Trophoblast cell (in vitro differentiated cells and primary cell): ENCODE measurements around the gene CCDC154.
A peak's percentile ranks its signal among the peaks of the same experiment; 100 is the strongest.
"Not testable (repeated sequence)": the region's sequence is repeated elsewhere in the genome, so short reads cannot be mapped to it uniquely, and the experiment has no call there.

Experiments
- DNase-seq, 2 donors: peaks; one replicate each; pipeline ENCODE4 v3.0.0-alpha.2; 2016
- H2AFZ ChIP-seq: 2 replicates; pipeline ENCODE4 v1.6.1; 2013; ENCODE audit warnings: low read length, moderate library complexity, mild to moderate bottlenecking; ENCODE audit not compliant: insufficient read depth, poor library complexity
- H2AK5ac ChIP-seq: 2 replicates; pipeline ENCODE4 v1.6.1; 2013; ENCODE audit warnings: mild to moderate bottlenecking, low read length
- H2BK120ac ChIP-seq: 2 replicates; pipeline ENCODE4 v1.6.1; 2013; ENCODE audit warnings: low read length, mild to moderate bottlenecking, moderate library complexity; ENCODE audit not compliant: insufficient read depth, poor library complexity
- H2BK12ac ChIP-seq: 2 replicates; pipeline ENCODE4 v1.6.1; 2013; ENCODE audit warnings: mild to moderate bottlenecking, low read length, moderate library complexity
- H2BK5ac ChIP-seq: 2 replicates; pipeline ENCODE4 v1.6.1; 2013; ENCODE audit warnings: low read length, low read depth, moderate library complexity, mild to moderate bottlenecking; ENCODE audit not compliant: poor library complexity
- H3K14ac ChIP-seq: 2 replicates; pipeline ENCODE4 v1.6.1; 2013; ENCODE audit warnings: mild to moderate bottlenecking, low read length
- H3K18ac ChIP-seq: 2 replicates; pipeline ENCODE4 v1.6.1; 2013; ENCODE audit warnings: mild to moderate bottlenecking, low read length
- H3K23ac ChIP-seq: 2 replicates; pipeline ENCODE4 v1.6.1; 2013; ENCODE audit warnings: low read length
- H3K27ac ChIP-seq: 2 replicates; pipeline ENCODE4 v1.5.1; 2013; ENCODE audit warnings: low read depth, mild to moderate bottlenecking, inconsistent platforms, low read length, moderate library complexity
- H3K27me3 ChIP-seq: 2 replicates; pipeline ENCODE4 v1.6.1; 2013; ENCODE audit warnings: inconsistent platforms, mild to moderate bottlenecking, low read length, moderate library complexity; ENCODE audit not compliant: insufficient read depth
- H3K36me3 ChIP-seq, 2 experiments: 1 replicate in 1 of 2; 2 replicates in 1 of 2; pipeline ENCODE4 v1.6.1; 2013; ENCODE audit warnings: low read length in 2 of 2, mild to moderate bottlenecking in 2 of 2, moderate library complexity in 1 of 2; ENCODE audit not compliant: insufficient read depth in 2 of 2, control insufficient read depth in 1 of 2
- H3K4ac ChIP-seq: 2 replicates; pipeline ENCODE4 v1.6.1; 2013; ENCODE audit warnings: low read depth, mild to moderate bottlenecking, low read length, moderate library complexity
- H3K4me1 ChIP-seq, 2 experiments: 1 replicate in 1 of 2; 2 replicates in 1 of 2; pipeline ENCODE4 v1.6.1; 2013; ENCODE audit warnings: low read length in 2 of 2, mild to moderate bottlenecking in 2 of 2, moderate library complexity in 1 of 2; ENCODE audit not compliant: insufficient read depth in 2 of 2, control insufficient read depth in 1 of 2
- H3K4me2 ChIP-seq: 2 replicates; pipeline ENCODE4 v1.6.1; 2013; ENCODE audit warnings: inconsistent platforms, mild to moderate bottlenecking, low read length, moderate library complexity
- H3K4me3 ChIP-seq: 2 replicates; pipeline ENCODE4 v1.5.1; 2013; ENCODE audit warnings: mild to moderate bottlenecking, low read depth, low read length, inconsistent platforms
- H3K79me1 ChIP-seq: one replicate; pipeline ENCODE4 v1.6.1; 2013; ENCODE audit warnings: low read length
- H3K79me2 ChIP-seq: 2 replicates; pipeline ENCODE4 v1.6.1; 2013; ENCODE audit warnings: low read length, mild to moderate bottlenecking; ENCODE audit not compliant: control insufficient read depth, insufficient read depth, poor library complexity
- H3K9ac ChIP-seq: 2 replicates; pipeline ENCODE4 v1.6.1; 2013; ENCODE audit warnings: mild to moderate bottlenecking, low read length
- H3K9me3 ChIP-seq: 2 replicates; pipeline ENCODE4 v1.6.1; 2013; ENCODE audit warnings: low read depth, mild to moderate bottlenecking, control low read depth, inconsistent platforms, low read length; ENCODE audit not compliant: insufficient read depth
- H4K12ac ChIP-seq: 2 replicates; pipeline ENCODE4 v1.6.1; 2013; ENCODE audit warnings: low read depth, mild to moderate bottlenecking, low read length, moderate library complexity
- H4K8ac ChIP-seq: 2 replicates; pipeline ENCODE4 v1.6.1; 2013; ENCODE audit warnings: low read depth, mild to moderate bottlenecking, low read length, moderate library complexity
- H4K91ac ChIP-seq: one replicate; pipeline ENCODE4 v1.6.1; 2013; ENCODE audit warnings: low read depth, mild to moderate bottlenecking, low read length, moderate library complexity
- WGBS: extraction: QIAGEN DNeasy Blood & Tissue Kit; methylation state at CpG from one replicate; pipeline ENCODE4 v1.1.7; 2013; ENCODE audit warnings: missing lambda C conversion rate; ENCODE audit not compliant: insufficient read length, insufficient coverage; ENCODE audit errors: extremely low coverage; 5-methylcytosine and 5-hydroxymethylcytosine counted together

Gene CCDC154

DNA sequence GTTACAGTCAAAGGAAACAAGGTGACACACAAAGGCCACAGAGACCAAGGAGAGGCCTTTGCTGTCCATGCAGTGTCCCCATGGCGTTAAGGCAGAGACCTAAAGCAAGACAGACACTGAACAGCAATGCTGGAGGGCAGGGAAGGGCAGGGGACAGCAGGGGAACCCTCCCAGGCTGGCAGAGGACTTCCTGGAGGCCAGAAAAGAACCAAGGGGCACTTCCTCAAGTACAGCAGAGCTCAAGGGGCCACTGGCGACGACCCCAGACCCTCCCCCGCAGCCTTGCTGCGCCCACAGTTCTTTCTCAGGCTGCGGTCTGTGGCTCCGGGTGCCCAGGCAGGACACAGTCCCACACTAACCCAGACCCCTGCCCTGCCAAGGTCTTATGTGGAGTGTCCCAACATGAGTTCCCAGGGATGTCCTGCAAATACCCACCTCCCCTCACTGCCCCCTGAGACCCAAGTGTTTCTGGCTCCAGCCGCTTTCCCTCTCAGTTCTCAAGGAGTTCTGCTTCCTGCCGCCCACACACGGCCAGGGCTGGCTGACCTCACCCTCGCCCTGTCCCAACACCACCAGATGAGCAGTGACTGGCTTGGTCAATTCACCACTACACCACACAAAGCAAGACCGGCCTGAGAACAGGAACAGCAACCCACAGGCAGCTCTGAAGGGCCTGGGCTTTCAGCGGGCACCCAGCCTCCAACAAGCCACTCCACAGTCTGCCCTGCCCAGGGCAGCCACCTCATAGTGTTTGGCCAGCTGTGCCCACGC lies 26.3 kb upstream of the CCDC154 start:
- no peak overlapping the region for H3K9ac ChIP-seq
- no peak overlapping the region for H3K23ac ChIP-seq
- no peak overlapping the region for H2BK12ac ChIP-seq
- no CpG with 5 or more reads among the region's 14 CpGs for WGBS
- H3K4me2 ChIP-seq = peak overlapping the region; percentile 1
- H3K27ac ChIP-seq = peak overlapping the region; percentile 2
- no peaks in the 10 kb centered on the region for H3K27me3 ChIP-seq
- peaks cover 2% of the 10 kb centered on the region for H3K9me3 ChIP-seq
- H3K79me2 ChIP-seq = peaks cover 8% of the 10 kb centered on the region
- H4K91ac ChIP-seq = peak overlapping the region; percentile 10
- H2AK5ac ChIP-seq = no peak overlapping the region
- peaks cover 10% of the 10 kb centered on the region for H3K79me1 ChIP-seq
- H4K12ac ChIP-seq = no peak overlapping the region
- peak overlapping the region; percentile 16 for H3K4ac ChIP-seq
- peak; percentile 15 to 21 for DNase-seq
- H2BK5ac ChIP-seq = no peak overlapping the region
- no peak overlapping the region for H3K4me3 ChIP-seq
- peak overlapping the region; percentile 29 for H3K18ac ChIP-seq
- H3K36me3 ChIP-seq = no peaks in the 10 kb centered on the region
- no peak overlapping the region for H4K8ac ChIP-seq
- no peak overlapping the region for H2AFZ ChIP-seq
- H3K4me1 ChIP-seq = peaks cover 24 to 29% of the 10 kb centered on the region in 2 experiments
- no peak overlapping the region for H2BK120ac ChIP-seq
- no peak overlapping the region for H3K14ac ChIP-seq

DNA sequence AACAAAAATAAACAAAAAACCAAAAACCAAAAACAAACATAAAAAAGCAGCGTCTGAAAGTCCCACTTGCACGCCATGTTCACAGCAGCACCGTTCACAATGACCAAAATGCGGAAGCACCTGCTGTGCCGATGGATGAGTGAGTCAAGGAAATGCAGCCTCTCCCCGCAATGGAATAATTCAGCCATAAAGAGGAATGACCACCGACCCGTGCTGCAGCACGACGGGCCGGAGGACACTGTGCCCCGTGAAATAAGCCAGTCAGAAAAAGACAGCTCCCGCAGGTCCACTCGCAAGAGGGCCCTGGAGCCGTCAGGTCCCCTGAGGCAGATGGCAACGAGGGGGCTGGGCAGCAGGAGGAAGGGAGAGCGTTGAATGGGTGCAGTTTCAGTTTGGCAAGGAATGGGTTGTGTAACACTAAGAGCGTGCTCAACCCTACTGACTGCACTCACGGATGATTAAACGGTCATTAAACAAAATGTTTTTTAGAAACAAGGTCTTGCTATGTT lies 25.4 kb upstream of the CCDC154 start:
- DNase-seq = peak in 1 of 2 donors; percentile 42
- H3K27ac ChIP-seq = no peak overlapping the region
- H2BK120ac ChIP-seq = no peak overlapping the region
- H3K36me3 ChIP-seq = peaks cover 0 to 2% of the 10 kb centered on the region in 2 experiments
- H3K4ac ChIP-seq = no peak overlapping the region
- no peak overlapping the region for H2AFZ ChIP-seq
- H3K9ac ChIP-seq = no peak overlapping the region
- H4K12ac ChIP-seq = no peak overlapping the region
- H2AK5ac ChIP-seq = no peak overlapping the region
- H4K91ac ChIP-seq = no peak overlapping the region
- H3K4me3 ChIP-seq = no peak overlapping the region
- H3K23ac ChIP-seq = no peak overlapping the region
- peaks cover 2% of the 10 kb centered on the region for H3K9me3 ChIP-seq
- H3K4me2 ChIP-seq = no peak overlapping the region
- H3K27me3 ChIP-seq = no peaks in the 10 kb centered on the region
- peaks cover 19 to 24% of the 10 kb centered on the region in 2 experiments for H3K4me1 ChIP-seq
- WGBS = no CpG with 5 or more reads among the region's 20 CpGs
- peaks cover 5% of the 10 kb centered on the region for H3K79me2 ChIP-seq
- no peak overlapping the region for H2BK12ac ChIP-seq
- no peak overlapping the region for H3K18ac ChIP-seq
- no peak overlapping the region for H3K14ac ChIP-seq
- H4K8ac ChIP-seq = no peak overlapping the region
- no peak overlapping the region for H2BK5ac ChIP-seq
- peaks cover 4% of the 10 kb centered on the region for H3K79me1 ChIP-seq

DNA sequence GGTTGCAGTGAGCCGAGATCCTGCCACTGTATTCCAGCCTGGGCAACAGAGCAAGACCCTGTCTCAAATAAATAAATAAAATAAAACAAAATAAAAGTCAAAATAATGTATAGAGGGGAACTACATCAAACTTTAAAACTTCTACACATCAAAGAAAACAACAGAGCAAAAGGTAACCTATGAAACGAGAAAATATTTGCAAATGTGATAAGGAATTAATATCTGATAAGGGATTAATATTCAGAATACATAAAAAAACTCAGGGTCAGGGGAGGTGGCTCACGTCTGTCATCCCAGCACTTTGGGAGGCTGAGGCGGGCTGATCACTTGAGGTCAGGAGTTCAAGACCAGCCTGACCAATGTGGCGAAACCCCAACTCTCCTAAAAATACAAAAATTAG lies 24.8 kb upstream of the CCDC154 start:
- not testable (repeated sequence) for H4K12ac ChIP-seq, H3K9me3 ChIP-seq, H4K8ac ChIP-seq, H2BK12ac ChIP-seq, H2BK120ac ChIP-seq, H3K27ac ChIP-seq, H3K79me1 ChIP-seq, H3K4ac ChIP-seq, H3K9ac ChIP-seq, H3K36me3 ChIP-seq, H3K14ac ChIP-seq, H2BK5ac ChIP-seq, H2AK5ac ChIP-seq, H3K27me3 ChIP-seq, H2AFZ ChIP-seq, H4K91ac ChIP-seq, H3K4me2 ChIP-seq, DNase-seq, H3K79me2 ChIP-seq, H3K4me3 ChIP-seq, H3K23ac ChIP-seq, H3K18ac ChIP-seq
- H3K4me1 ChIP-seq = peaks cover 16 to 18% of the 10 kb centered on the region in 2 experiments
- no CpG with 5 or more reads among the region's 5 CpGs for WGBS

DNA sequence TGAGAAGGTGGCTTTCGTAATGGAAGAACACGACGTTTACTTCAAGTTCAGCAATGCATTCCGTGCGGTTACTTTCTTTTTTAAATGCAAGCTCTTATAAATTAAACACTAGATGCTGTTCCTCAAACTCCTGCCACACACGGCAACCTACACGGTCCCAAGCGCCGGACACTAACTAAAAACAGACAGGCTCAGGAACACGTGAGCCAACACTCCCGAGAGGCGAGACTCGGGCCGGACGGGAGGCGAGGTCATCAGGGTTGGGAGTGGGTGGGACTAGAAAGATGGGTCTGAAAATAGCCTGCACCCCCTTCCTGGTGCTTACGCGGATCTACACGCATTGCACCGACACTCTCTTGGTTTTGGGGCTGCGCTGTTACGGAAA lies 24.1 kb upstream of the CCDC154 start:
- H3K27ac ChIP-seq = no peak overlapping the region
- no peak overlapping the region for H2BK120ac ChIP-seq
- no peak overlapping the region for H2AK5ac ChIP-seq
- no peak overlapping the region for H3K4ac ChIP-seq
- peaks cover 2% of the 10 kb centered on the region for H3K9me3 ChIP-seq
- no peaks in the 10 kb centered on the region for H3K27me3 ChIP-seq
- H3K9ac ChIP-seq = no peak overlapping the region
- no peak overlapping the region for H2BK5ac ChIP-seq
- H4K91ac ChIP-seq = no peak overlapping the region
- no peak overlapping the region for H2AFZ ChIP-seq
- no peaks in the 10 kb centered on the region for H3K79me2 ChIP-seq
- H3K36me3 ChIP-seq = peaks cover 5 to 6% of the 10 kb centered on the region in 2 experiments
- no peaks in the 10 kb centered on the region for H3K79me1 ChIP-seq
- no peak overlapping the region for H3K4me2 ChIP-seq
- H3K4me1 ChIP-seq = peaks cover 13 to 15% of the 10 kb centered on the region in 2 experiments
- H3K4me3 ChIP-seq = no peak overlapping the region
- WGBS = no CpG with 5 or more reads among the region's 22 CpGs
- no peak overlapping the region for H3K18ac ChIP-seq
- no peak for DNase-seq
- H2BK12ac ChIP-seq = no peak overlapping the region
- no peak overlapping the region for H4K12ac ChIP-seq
- no peak overlapping the region for H3K14ac ChIP-seq
- H4K8ac ChIP-seq = no peak overlapping the region
- H3K23ac ChIP-seq = no peak overlapping the region
